ENCODE data around the gene TMEM267.

The TMEM267 gene

DNA sequence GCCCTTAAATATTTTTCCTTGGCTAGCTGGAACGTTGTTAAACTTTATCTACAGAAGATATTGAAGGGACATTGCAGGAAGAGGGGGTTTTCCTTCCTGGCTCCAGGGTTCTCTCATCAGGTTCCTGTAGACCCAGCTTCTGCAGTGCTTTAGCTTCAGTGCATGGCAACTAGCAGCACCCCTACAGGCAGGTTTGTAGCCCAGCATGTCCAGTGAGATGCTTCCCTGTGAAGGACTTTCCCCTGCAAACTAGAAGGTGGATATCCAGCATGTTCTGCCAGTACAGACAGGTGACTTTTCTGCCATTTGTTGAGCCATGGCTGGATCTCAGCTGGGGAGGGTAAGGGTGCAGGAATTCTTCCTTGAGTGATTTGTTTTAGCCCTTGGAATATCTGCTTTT, 81.8 kb downstream of the TMEM267 start:
- DNase-seq = no peak

DNA sequence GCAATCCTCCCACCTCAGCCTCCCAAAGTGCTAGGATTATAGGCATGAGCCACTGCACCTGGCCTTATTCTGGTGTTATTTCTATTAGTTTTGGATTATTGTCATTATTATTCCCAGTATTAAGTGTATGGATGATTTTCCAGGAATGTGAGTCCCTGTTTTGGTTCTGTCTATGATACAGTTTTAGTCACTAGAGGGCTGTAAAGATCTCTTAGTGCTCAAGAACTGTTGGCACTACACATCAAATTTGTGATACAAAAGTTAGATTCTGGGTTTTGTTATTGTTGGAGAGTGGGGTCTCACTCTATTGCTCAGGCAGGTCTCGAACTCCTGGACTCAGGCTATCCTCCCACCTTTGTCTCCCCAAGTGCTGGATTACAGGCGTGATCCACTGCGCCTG, 83.6 kb downstream of the TMEM267 start:
- DNase-seq = no peak

DNA sequence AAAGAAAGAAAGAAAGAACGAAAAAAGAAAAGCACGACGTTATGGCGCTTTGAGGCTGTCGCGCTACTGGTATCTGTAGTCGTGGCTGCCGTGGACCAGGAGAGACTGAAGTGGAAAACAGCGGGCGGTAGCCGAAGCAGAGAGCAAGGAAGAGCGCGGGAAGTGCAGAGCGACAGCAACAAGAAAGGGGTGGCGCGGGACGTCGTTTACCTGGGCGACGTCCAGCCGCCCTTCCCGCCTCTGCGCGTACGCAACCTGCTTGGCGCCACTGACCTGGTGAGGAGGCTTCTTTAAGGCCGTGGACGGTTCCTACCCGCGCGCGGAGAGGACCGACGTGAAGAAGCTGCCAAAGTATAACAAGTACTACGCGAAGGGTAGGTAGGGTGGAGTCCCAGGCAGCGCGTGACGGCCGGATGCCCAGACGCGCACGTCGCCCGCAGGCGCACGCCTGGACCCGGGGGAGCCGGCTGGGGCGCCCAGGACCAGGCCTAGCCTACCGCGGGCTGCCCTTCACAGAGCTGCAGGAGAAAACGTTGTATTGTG, 86.8 kb downstream of the TMEM267 start:
- peak; percentile 51 for DNase-seq

All from NCI-H526 treated with DMSO at 0.1 percent for 48 hours (cell line).